Left lobe of liver (tissue), 2 donors: Measurements from ENCODE around the gene AKT1. TPM values are rescaled to one million over a fixed set of nuclear protein-coding genes. Genes with fewer than 3 reads are reported as not detected.
A peak's percentile ranks its signal among the peaks of the same experiment; 100 is the strongest.

Experiments used
- ATAC-seq: fragments of 200-7000 bp; cut with Tn5 transposase; one replicate; pipeline ENCODE4 v1.9.1; 2020; ENCODE audit warnings: mild to moderate bottlenecking, moderate library complexity
- DNase-seq: peaks from one replicate; pipeline ENCODE4 v3.0.0-alpha.2; 2020; ENCODE audit warnings: low spot score
- total RNA-seq: library from RNA; stranded (reverse); gene quantifications from one replicate; pipeline ENCODE4 v1.2.1, GENCODE V29; 2021
- donor health status: DM: no; HTN: no; CAD: no; lungs with moderate emphysema.
- donor health status: DM: no; HTN: yes; CAD: no.

Gene AKT1
- total RNA-seq, 1 donor from 2014 or later, result 90.1 TPM

- DNase-seq, result peak; percentile 87
- peak; percentile 67 for ATAC-seq
These were observed 4.6 kb upstream of the AKT1 start for GRCh38 chr14:104800015-104800770.

GRCh38 chr14:104799244-104800014, 3.9 kb upstream of the AKT1 start:
- DNase-seq (no peak), ATAC-seq (no peak)

GRCh38 chr14:104798300-104799243, 3.0 kb upstream of the AKT1 start:
- DNase-seq (no peak), ATAC-seq (no peak)

- DNase-seq, result no peak
- no peak for ATAC-seq
These were observed 1.8 kb upstream of the AKT1 start for GRCh38 chr14:104797115-104798044.

GRCh38 chr14:104796687-104797081, 1.1 kb upstream of the AKT1 start:
- ATAC-seq (no peak), DNase-seq (no peak)

GRCh38 chr14:104795781-104796686, 486 bp upstream of the AKT1 start:
- peak; percentile 79 for DNase-seq
- peak; percentile 51 for ATAC-seq

- ATAC-seq (peak; percentile 17), DNase-seq (no peak)
These were observed 936 bp downstream of the AKT1 start for GRCh38 chr14:104794631-104794992.

GRCh38 chr14:104794099-104794498, 1.4 kb downstream of the AKT1 start:
- DNase-seq (peak; percentile 70), ATAC-seq (peak; percentile 11)

- DNase-seq (no peak), ATAC-seq (no peak)
These were observed 1.9 kb downstream of the AKT1 start for GRCh38 chr14:104793703-104793959.

GRCh38 chr14:104792945-104793702, 2.4 kb downstream of the AKT1 start:
- ATAC-seq, result no peak
- DNase-seq, result no peak

GRCh38 chr14:104792101-104792884, 3.3 kb downstream of the AKT1 start:
- DNase-seq (peak; percentile 96), ATAC-seq (peak; percentile 76)

GRCh38 chr14:104791425-104791824, 4.1 kb downstream of the AKT1 start:
- DNase-seq (no peak), ATAC-seq (no peak)

- DNase-seq (no peak), ATAC-seq (no peak)
These were observed 5.5 kb downstream of the AKT1 start for GRCh38 chr14:104789752-104790743.

GRCh38 chr14:104788873-104789663, 6.5 kb downstream of the AKT1 start:
- ATAC-seq (peak; percentile 54), DNase-seq (peak; percentile 80)

GRCh38 chr14:104788161-104788818, 7.3 kb downstream of the AKT1 start:
- DNase-seq, result no peak
- no peak for ATAC-seq
